K562 (cell line): Measurements from ENCODE around the gene SYT1. TPM values are rescaled to one million over a fixed set of nuclear protein-coding genes. Genes with fewer than 3 reads are reported as not detected.

Experiments
- ATAC-seq: fragments of 200-7000 bp; cut with Tn5 transposase; 3 replicates; pipeline ENCODE4 v1.9.1; 2020; ENCODE audit warnings: moderate library complexity
- BruUV-seq: library from RNA; stranded (reverse); fragments of 400-500 nt; replicated peaks from 2 replicates; lab custom pipeline; 2021; lab: Mats Ljungman, UMichigan
- CTCF ChIA-PET: fragments of 300-600 bp; formaldehyde crosslinking; extraction: SDS; loops from one replicate; lab custom pipeline; 2021; ENCODE audit warnings: low intra/inter-chr PET ratio; lab: Yijun Ruan, JAX
- POLR2A ChIA-PET: fragments of 300-600, 350-650 bp; sonication (Branson Sonifier 250); formaldehyde crosslinking; extraction: SDS; loops from one replicate; lab custom pipeline; 2021; ENCODE audit warnings: antibody characterized with exemption, inconsistent platforms; lab: Yijun Ruan, JAX
- DNase-seq, 4 experiments: peaks; one replicate each; pipeline versions ENCODE4 v3.0.0 to v3.0.0-alpha.2; 2011 to 2018; ENCODE audit warnings: low spot score in 3 of 4, mixed read lengths in 3 of 4; ENCODE audit errors: extremely low read depth in 1 of 4
- FAIRE-seq: peaks from 2 replicates; lab custom pipeline; 2011; peaks lifted over from hg19 to GRCh38; lab: Jason Lieb, UNC
- H2AFZ ChIP-seq: 2 replicates; pipeline ENCODE4 v1.6.0; 2011; ENCODE audit warnings: low read depth, low read length, control low read depth, inconsistent platforms
- H3K27ac ChIP-seq: fragments of 200-600 bp; 3 replicates; pipeline ENCODE4 v1.8.0; 2011; ENCODE audit warnings: low read depth, mild to moderate bottlenecking, control low read depth, inconsistent platforms, low read length, moderate library complexity, mixed read lengths; ENCODE audit errors: extremely low read depth
- H3K27me3 ChIP-seq, 2 experiments: fragments of 300-600 bp in 1 of 2; 2 replicates in 1 of 2; 3 replicates in 1 of 2; pipeline versions ENCODE4 v1.6.0 to v1.8.0; 2011; ENCODE audit warnings: inconsistent platforms in 2 of 2, low read length in 2 of 2, mild to moderate bottlenecking in 1 of 2, mixed read lengths in 1 of 2, moderate library complexity in 1 of 2; ENCODE audit not compliant: control insufficient read depth in 2 of 2, insufficient read depth in 2 of 2
- H3K36me3 ChIP-seq: fragments of 300-600 bp; 3 replicates; pipeline ENCODE4 v1.8.0; 2011; ENCODE audit warnings: mild to moderate bottlenecking, low read length, inconsistent platforms; ENCODE audit not compliant: control insufficient read depth, insufficient read depth
- H3K4me1 ChIP-seq, 2 experiments: fragments of 200-600 bp in 1 of 2; replicated peaks in 1 of 2; 2 replicates in 1 of 2; 3 replicates in 1 of 2; pipeline versions ENCODE4 v1.5.1 to v1.8.0; 2011; ENCODE audit warnings: inconsistent platforms in 2 of 2, low read length in 2 of 2, mild to moderate bottlenecking in 1 of 2, mixed read lengths in 1 of 2, moderate library complexity in 1 of 2; ENCODE audit not compliant: control insufficient read depth in 2 of 2, insufficient read depth in 2 of 2
- H3K4me2 ChIP-seq: 2 replicates; pipeline ENCODE4 v1.6.1; 2011; ENCODE audit warnings: low read length, control low read depth, inconsistent platforms, mixed read lengths; ENCODE audit not compliant: insufficient read depth
- H3K4me3 ChIP-seq: fragments of 200-600 bp; sonication (generic), shearing (Covaris generic); 2 replicates; pipeline ENCODE4 v1.5.1; 2016; ENCODE audit warnings: control low read depth, inconsistent platforms
- H3K79me2 ChIP-seq: fragments of 200-600 bp; 3 replicates; pipeline ENCODE4 v1.8.0; 2011; ENCODE audit warnings: low read length, inconsistent platforms; ENCODE audit not compliant: control insufficient read depth, insufficient read depth
- H3K9ac ChIP-seq, 2 experiments: 2 replicates each; pipeline versions ENCODE4 v1.6.0 to v1.6.1; 2011; ENCODE audit warnings: low read depth in 2 of 2, low read length in 2 of 2, control low read depth in 1 of 2, inconsistent platforms in 1 of 2, mild to moderate bottlenecking in 1 of 2, mixed read lengths in 1 of 2; ENCODE audit not compliant: insufficient read depth in 1 of 2
- H3K9me1 ChIP-seq: one replicate; pipeline ENCODE4 v1.6.0; 2011; ENCODE audit warnings: inconsistent platforms, mild to moderate bottlenecking, low read length, moderate library complexity; ENCODE audit not compliant: control insufficient read depth, insufficient read depth
- H3K9me3 ChIP-seq: replicated peaks from 2 replicates; pipeline ENCODE4 v1.5.1; 2011; ENCODE audit warnings: low read depth, low read length, inconsistent platforms; ENCODE audit not compliant: control insufficient read depth, insufficient read depth
- H4K20me1 ChIP-seq: replicated peaks from 2 replicates; pipeline ENCODE4 v1.6.1; 2011; ENCODE audit warnings: low read length, inconsistent platforms, mixed read lengths; ENCODE audit not compliant: control insufficient read depth, insufficient read depth
- CC2D1A ChIP-seq: fragments of 450-650 bp; IDR thresholded peaks from 2 replicates; pipeline ENCODE4 v1.6.1; 2017; ENCODE audit warnings: mild to moderate bottlenecking
- ELF4 ChIP-seq: fragments of 450-650 bp; formaldehyde crosslinking; IDR thresholded peaks from 2 replicates; pipeline ENCODE4 v1.4.0; 2022; ENCODE audit warnings: missing genetic modification characterization
- ETS2 ChIP-seq: IDR thresholded peaks from 2 replicates; pipeline ENCODE4 v1.6.1; 2016; ENCODE audit warnings: borderline replicate concordance, missing genetic modification characterization, mild to moderate bottlenecking, moderate library complexity, missing compliant biosample characterization; ENCODE audit not compliant: poor library complexity, severe bottlenecking
- FOXK2 ChIP-seq, 2 experiments: fragments of 450-650 bp; IDR thresholded peaks in 1 of 2; conservative IDR thresholded peaks in 1 of 2; 2 replicates each; pipeline ENCODE4 v1.6.1; 2016; ENCODE audit warnings: low read depth in 2 of 2, mild to moderate bottlenecking in 1 of 2
- JUNB ChIP-seq: fragments of 450-650 bp; formaldehyde crosslinking; conservative IDR thresholded peaks from 2 replicates; pipeline ENCODE4 v1.4.0; 2020; ENCODE audit warnings: mild to moderate bottlenecking
- KDM1A ChIP-seq, 2 experiments: fragments of 450-650 bp; IDR thresholded peaks; 2 replicates each; pipeline ENCODE4 v1.6.1; 2016; ENCODE audit warnings: mild to moderate bottlenecking in 2 of 2
- MCM5 ChIP-seq: fragments of 450-650 bp; IDR thresholded peaks from 2 replicates; pipeline ENCODE4 v1.6.1; 2016; ENCODE audit warnings: low read depth
- STAG1 ChIP-seq: sonication (generic); formaldehyde crosslinking; IDR thresholded peaks from 2 replicates; pipeline ENCODE4 v1.5.0; 2020; ENCODE audit warnings: missing genetic modification reagents, borderline replicate concordance
- STAT5A ChIP-seq: IDR thresholded peaks from 2 replicates; pipeline ENCODE4 v1.6.1; 2012; ENCODE audit warnings: low read length, inconsistent platforms, borderline replicate concordance
- TCFL5 ChIP-seq: fragments of 250-450 bp; sonication (Bioruptor Pico); conservative IDR thresholded peaks from 2 replicates; pipeline ENCODE4 v1.6.1; 2021; ENCODE audit warnings: mild to moderate bottlenecking, moderate library complexity, matching md5 sums
- TSHZ1 ChIP-seq: fragments of 250-450 bp; sonication (Bioruptor Pico); IDR thresholded peaks from 2 replicates; pipeline ENCODE4 v1.4.0; 2020; ENCODE audit warnings: mild to moderate bottlenecking, moderate library complexity
- ZBTB7A ChIP-seq: IDR thresholded peaks from 2 replicates; pipeline ENCODE4 v1.6.1; 2011; ENCODE audit warnings: low read depth, mild to moderate bottlenecking, low read length, moderate library complexity, borderline replicate concordance; ENCODE audit not compliant: control insufficient read depth
- ZFPM2 ChIP-seq: fragments of 250-450 bp; sonication (Bioruptor Pico); IDR thresholded peaks from 2 replicates; pipeline ENCODE4 v1.5.1; 2022; ENCODE audit warnings: mild to moderate bottlenecking
- ZNF217 ChIP-seq: sonication (generic); formaldehyde crosslinking; IDR thresholded peaks from 2 replicates; pipeline ENCODE4 v1.8.0; 2022; ENCODE audit warnings: mild to moderate bottlenecking, missing genetic modification reagents
- ZNF282 ChIP-seq: sonication (generic); formaldehyde crosslinking; IDR thresholded peaks from 2 replicates; pipeline ENCODE4 v1.8.1; 2023; ENCODE audit warnings: missing genetic modification reagents
- ZNF511 ChIP-seq: sonication (generic); formaldehyde crosslinking; IDR thresholded peaks from 2 replicates; pipeline ENCODE4 v1.8.0; 2022; ENCODE audit warnings: mild to moderate bottlenecking, missing genetic modification reagents
- ZNF785 ChIP-seq: fragments of 250-450 bp; sonication (Bioruptor Pico); IDR thresholded peaks from 2 replicates; pipeline ENCODE4 v1.4.0; 2020; ENCODE audit warnings: mild to moderate bottlenecking
- WGBS: fragments of 100-300 bp; shearing (Covaris generic); methylation state at CpG from one replicate; pipeline ENCODE4 v1.1.6; 2016; ENCODE audit warnings: low coverage, mixed read lengths; ENCODE audit not compliant: insufficient coverage; ENCODE audit errors: missing lambda C conversion rate; 5-methylcytosine and 5-hydroxymethylcytosine counted together
- in situ Hi-C: fragments of 300-500 bp; cut with MboI; formaldehyde crosslinking; loops from 4 replicates; pipeline ENCODE4 v1.15.0; 2018; ENCODE audit warnings: inconsistent platforms, mixed read lengths
- intact Hi-C: fragments of 100-400 bp; cut with micrococcal nuclease; formaldehyde crosslinking; loops from 2 replicates; pipeline ENCODE4 v1.14.2; 2022
- polyA plus RNA-seq, 8 experiments: library from polyadenylated mRNA; depleted of rRNA in 4 of 8; stranded (reverse) in 5 of 8; unstranded in 3 of 8; fragments of >200 nt; fragmentation: Nextera tagmentation in 2 of 8; fragmentation: Illumina TruSeq in 1 of 8; extraction: Ambion mirVana in 2 of 8; extraction: Trizol in 1 of 8; gene quantifications; 2 replicates each; pipeline versions ENCODE4 v1.2.1 to v1.2.3, GENCODE V29; 2011 to 2014; ENCODE audit warnings: inconsistent platforms in 1 of 8, missing spikeins in 1 of 8
- total RNA-seq, 7 experiments: library from RNA; depleted of rRNA in 6 of 7; stranded (reverse); fragments of >200 nt in 6 of 7; fragmentation: Illumina TruSeq in 2 of 7; extraction: Trizol in 2 of 7; gene quantifications; 2 replicates each; pipeline versions ENCODE4 v1.2.1 to v1.2.3, GENCODE V29; 2011 to 2021; ENCODE audit warnings: low replicate concordance in 1 of 7
- TF ChIP-seq, protein P1 (sequence below): fragments of 200-800 bp; sonication (Bioruptor generic); IDR thresholded peaks from 2 replicates; pipeline ENCODE4 v1.6.1; 2017; ENCODE audit warnings: missing genetic modification characterization, missing compliant biosample characterization

The SYT1 gene
- total and polyA plus RNA-seq, 9 of the 15 experiments (the other 6 are each of a cell fraction or from before 2014, with no cell fraction given), result 0.03 to 0.13 (median 0.07) TPM; not detected in 4

DNA sequence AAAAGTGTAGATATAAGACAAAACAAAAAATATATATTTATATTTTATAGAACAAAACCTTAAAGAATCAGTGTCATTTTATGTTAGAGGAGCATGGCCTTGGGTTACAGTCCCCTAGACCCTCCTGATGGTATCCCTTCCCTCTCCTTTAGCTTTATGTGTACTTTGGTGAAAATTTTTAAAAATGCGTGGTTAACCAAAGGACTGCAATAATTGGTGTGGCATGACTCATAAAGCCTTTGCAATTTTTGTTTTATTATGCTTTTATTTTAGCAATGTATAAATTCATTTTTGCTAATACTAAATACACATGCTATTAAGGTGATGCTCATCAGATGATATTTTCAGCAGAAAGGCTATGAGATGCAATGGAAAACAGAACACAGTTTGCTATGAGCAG, 264.4 kb downstream of the SYT1 start (continued):
- no peak for TF ChIP-seq ELF4 (CRISPR knock-in tag)

DNA sequence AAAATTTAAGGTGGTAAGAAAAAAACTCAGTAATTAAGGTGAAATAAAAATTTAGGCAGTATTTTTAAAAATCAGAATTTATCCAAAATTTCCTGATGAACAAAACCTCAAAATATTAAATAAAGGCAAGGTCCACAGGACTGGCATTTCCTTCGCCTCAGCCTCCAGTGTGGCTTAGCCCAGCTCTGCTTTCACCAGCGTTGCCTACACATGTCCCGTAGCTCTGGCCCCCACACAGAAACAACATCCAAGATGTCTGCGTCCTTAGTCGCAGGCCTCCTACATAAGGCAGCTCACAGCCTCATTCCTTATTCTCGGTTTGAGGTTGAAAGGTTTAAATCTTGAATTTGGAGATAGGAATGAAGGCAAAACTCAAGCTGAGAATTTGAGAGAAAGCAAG, 274.3 kb downstream of the SYT1 start:
- Histone ChIP-seq H3K9me3 (no peaks in the 10 kb centered on the region), H3K79me2 (no peaks in the 10 kb centered on the region), H3K4me3 (no peak overlapping the region), H3K4me1 (no peaks in the 10 kb centered on the region), H2AFZ (no peak overlapping the region), H3K36me3 (no peaks in the 10 kb centered on the region), H4K20me1 (no peaks in the 10 kb centered on the region), H3K9me1 (no peaks in the 10 kb centered on the region), H3K9ac (no peak overlapping the region), H3K27ac (no peak overlapping the region), H3K4me2 (no peak overlapping the region), H3K27me3 (no peaks in the 10 kb centered on the region)
- ChIA-PET CTCF (no interaction called here), POLR2A (no interaction called here)
- FAIRE-seq (no peak), DNase-seq (no peak), ATAC-seq (no peak)
- in situ Hi-C loops, result no loop called here
- no TSS peak for BruUV-seq
- under 1% methylated on average over 6 of the region's 6 CpGs for WGBS
- intact Hi-C loops, result no loop called here
- TF ChIP-seq ZNF511 (CRISPR knock-in tag) (no peak), JUNB (CRISPR knock-in tag) (no peak), STAG1 (no peak), ZNF282 (no peak), MCM5 (no peak), KDM1A (IDR thresholded peaks at IDR 0.05) (no peak), ZFPM2 (CRISPR knock-in tag) (no peak), ZBTB7A (no peak), ETS2 (tag) (no peak), TCFL5 (CRISPR knock-in tag) (no peak), STAT5A (no peak), ZNF217 (CRISPR knock-in tag) (no peak), TSHZ1 (CRISPR knock-in tag) (no peak), FOXK2 (conservative IDR thresholded peaks at IDR 0.05 in 1 of 2, IDR thresholded peaks at IDR 0.05 in 1 of 2; ENCODE audit: low read depth in 2 of 2) (no peak), CC2D1A (no peak), ZNF785 (CRISPR knock-in tag) (no peak)
- TF ChIP-seq, protein P1, sequence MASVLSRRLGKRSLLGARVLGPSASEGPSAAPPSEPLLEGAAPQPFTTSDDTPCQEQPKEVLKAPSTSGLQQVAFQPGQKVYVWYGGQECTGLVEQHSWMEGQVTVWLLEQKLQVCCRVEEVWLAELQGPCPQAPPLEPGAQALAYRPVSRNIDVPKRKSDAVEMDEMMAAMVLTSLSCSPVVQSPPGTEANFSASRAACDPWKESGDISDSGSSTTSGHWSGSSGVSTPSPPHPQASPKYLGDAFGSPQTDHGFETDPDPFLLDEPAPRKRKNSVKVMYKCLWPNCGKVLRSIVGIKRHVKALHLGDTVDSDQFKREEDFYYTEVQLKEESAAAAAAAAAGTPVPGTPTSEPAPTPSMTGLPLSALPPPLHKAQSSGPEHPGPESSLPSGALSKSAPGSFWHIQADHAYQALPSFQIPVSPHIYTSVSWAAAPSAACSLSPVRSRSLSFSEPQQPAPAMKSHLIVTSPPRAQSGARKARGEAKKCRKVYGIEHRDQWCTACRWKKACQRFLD (CRISPR knock-in tag), result no peak
